ENCODE results near the gene EPHA10.

GRCh38 chr1:37767488-37767887 lies 2.6 kb upstream of the EPHA10 start:
- no peak for TF ChIP-seq POLR2A (IDR thresholded peaks at IDR 0.05)
- TF ChIP-seq, protein P1, sequence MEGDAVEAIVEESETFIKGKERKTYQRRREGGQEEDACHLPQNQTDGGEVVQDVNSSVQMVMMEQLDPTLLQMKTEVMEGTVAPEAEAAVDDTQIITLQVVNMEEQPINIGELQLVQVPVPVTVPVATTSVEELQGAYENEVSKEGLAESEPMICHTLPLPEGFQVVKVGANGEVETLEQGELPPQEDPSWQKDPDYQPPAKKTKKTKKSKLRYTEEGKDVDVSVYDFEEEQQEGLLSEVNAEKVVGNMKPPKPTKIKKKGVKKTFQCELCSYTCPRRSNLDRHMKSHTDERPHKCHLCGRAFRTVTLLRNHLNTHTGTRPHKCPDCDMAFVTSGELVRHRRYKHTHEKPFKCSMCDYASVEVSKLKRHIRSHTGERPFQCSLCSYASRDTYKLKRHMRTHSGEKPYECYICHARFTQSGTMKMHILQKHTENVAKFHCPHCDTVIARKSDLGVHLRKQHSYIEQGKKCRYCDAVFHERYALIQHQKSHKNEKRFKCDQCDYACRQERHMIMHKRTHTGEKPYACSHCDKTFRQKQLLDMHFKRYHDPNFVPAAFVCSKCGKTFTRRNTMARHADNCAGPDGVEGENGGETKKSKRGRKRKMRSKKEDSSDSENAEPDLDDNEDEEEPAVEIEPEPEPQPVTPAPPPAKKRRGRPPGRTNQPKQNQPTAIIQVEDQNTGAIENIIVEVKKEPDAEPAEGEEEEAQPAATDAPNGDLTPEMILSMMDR (IDR thresholded peaks at IDR 0.05 in 8 of 11, conservative IDR thresholded peaks at IDR 0.05 in 3 of 11): no peak

Data from spleen (tissue), 7 donors.